HepG2 (cell line): Measurements from ENCODE around the gene TSPAN9.

Experiments used
- CBFB ChIP-seq: sonication (generic); formaldehyde crosslinking; IDR thresholded peaks from 2 replicates; pipeline ENCODE4 v1.4.0; 2020; ENCODE audit warnings: missing genetic modification reagents
- MEIS1 ChIP-seq: sonication (generic); formaldehyde crosslinking; IDR thresholded peaks from 2 replicates; pipeline ENCODE4 v1.9.0; 2021; ENCODE audit warnings: mild to moderate bottlenecking, missing genetic modification reagents, moderate library complexity, borderline replicate concordance
- POLR2A ChIP-seq, 2 experiments: IDR thresholded peaks; 2 replicates each; pipeline ENCODE4 v1.6.1; 2011; ENCODE audit warnings: low read depth in 2 of 2, low read length in 2 of 2, mild to moderate bottlenecking in 1 of 2, moderate library complexity in 1 of 2; ENCODE audit not compliant: insufficient read depth in 1 of 2
- RFXANK ChIP-seq: IDR thresholded peaks from 2 replicates; pipeline ENCODE4 v1.6.1; 2016
- TF ChIP-seq, protein P1 (sequence below): sonication (generic); formaldehyde crosslinking; IDR thresholded peaks from 2 replicates; pipeline ENCODE4 v1.5.0; 2020; ENCODE audit warnings: mild to moderate bottlenecking, missing genetic modification reagents, moderate library complexity
- TF ChIP-seq, protein P2 (sequence below): sonication (generic); formaldehyde crosslinking; IDR thresholded peaks from 2 replicates; pipeline ENCODE4 v1.4.0; 2020; ENCODE audit warnings: missing genetic modification reagents

DNA sequence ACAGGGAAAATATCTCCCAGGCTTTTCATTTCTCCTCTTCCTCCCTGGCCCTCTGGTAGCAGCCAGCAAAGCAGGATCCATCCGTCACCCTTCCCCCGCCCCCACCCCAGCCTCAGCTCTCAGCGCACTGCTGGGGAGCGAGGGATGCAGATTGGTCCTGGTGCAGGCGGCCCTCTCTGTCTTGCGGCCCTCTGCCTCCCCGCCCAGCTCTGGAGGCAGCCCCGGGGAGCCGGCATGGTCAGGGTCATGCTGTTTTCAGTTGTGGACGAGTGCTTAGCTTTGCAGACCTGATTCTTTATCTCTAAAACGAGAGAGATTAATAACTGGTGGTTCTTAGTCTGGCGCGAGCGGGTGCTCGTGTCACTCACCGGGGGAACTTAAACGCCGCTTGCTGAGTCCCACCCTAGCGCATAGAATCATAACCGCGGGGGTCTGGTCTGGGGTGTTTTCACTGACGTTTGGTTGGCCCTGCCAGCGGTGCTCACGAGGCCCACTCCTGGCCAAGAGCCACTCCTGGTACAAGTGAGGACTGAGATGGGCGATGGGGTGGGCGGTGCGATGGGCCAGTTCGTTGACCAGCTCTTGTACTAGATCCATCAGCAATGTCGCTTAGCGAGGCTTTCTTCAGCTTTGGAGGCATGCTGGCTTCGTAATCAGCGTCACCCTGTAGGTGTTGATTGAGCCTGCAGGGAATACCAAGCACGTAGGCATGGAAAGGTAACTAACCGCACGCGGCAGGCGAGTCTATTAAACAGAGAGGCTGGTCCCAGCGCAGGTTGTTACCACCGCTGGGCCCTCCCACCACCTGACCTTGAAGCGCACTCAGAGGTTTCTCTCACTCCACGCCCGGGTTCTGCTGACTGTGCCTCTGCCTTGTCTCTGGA lies 95.2 kb downstream of the TSPAN9 start:
- TF ChIP-seq, protein P1, sequence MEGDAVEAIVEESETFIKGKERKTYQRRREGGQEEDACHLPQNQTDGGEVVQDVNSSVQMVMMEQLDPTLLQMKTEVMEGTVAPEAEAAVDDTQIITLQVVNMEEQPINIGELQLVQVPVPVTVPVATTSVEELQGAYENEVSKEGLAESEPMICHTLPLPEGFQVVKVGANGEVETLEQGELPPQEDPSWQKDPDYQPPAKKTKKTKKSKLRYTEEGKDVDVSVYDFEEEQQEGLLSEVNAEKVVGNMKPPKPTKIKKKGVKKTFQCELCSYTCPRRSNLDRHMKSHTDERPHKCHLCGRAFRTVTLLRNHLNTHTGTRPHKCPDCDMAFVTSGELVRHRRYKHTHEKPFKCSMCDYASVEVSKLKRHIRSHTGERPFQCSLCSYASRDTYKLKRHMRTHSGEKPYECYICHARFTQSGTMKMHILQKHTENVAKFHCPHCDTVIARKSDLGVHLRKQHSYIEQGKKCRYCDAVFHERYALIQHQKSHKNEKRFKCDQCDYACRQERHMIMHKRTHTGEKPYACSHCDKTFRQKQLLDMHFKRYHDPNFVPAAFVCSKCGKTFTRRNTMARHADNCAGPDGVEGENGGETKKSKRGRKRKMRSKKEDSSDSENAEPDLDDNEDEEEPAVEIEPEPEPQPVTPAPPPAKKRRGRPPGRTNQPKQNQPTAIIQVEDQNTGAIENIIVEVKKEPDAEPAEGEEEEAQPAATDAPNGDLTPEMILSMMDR (CRISPR knock-in tag): no peak
- TF ChIP-seq RFXANK (CRISPR knock-in tag): no peak
- TF ChIP-seq POLR2A (IDR thresholded peaks at IDR 0.05; ENCODE audit: insufficient read depth in 1 of 2, low read depth in 2 of 2, low read length in 2 of 2): no peak
- TF ChIP-seq CBFB (CRISPR knock-in tag): no peak
- TF ChIP-seq, protein P2, sequence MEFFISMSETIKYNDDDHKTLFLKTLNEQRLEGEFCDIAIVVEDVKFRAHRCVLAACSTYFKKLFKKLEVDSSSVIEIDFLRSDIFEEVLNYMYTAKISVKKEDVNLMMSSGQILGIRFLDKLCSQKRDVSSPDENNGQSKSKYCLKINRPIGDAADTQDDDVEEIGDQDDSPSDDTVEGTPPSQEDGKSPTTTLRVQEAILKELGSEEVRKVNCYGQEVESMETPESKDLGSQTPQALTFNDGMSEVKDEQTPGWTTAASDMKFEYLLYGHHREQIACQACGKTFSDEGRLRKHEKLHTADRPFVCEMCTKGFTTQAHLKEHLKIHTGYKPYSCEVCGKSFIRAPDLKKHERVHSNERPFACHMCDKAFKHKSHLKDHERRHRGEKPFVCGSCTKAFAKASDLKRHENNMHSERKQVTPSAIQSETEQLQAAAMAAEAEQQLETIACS (CRISPR knock-in tag): no peak
- no peak for TF ChIP-seq MEIS1
